Peyer's patch (tissue), 4 donors: ENCODE data around the gene CRIP2. TPM values are rescaled to one million over a fixed set of nuclear protein-coding genes. Genes with fewer than 3 reads are reported as not detected.

Source experiments
- DNase-seq, 3 donors: peaks; one replicate each; pipeline ENCODE4 v3.0.0-alpha.2; 2017 to 2019
- H3K27ac ChIP-seq, 4 donors: fragments of 200-600 bp; sonication (generic); one replicate each; pipeline ENCODE4 v1.5.1; 2016 to 2019
- H3K27me3 ChIP-seq, 2 donors: fragments of 200-600 bp; sonication (generic); one replicate each; pipeline ENCODE4 v1.5.1; 2019
- H3K36me3 ChIP-seq, 3 donors: fragments of 200-600 bp; sonication (generic); one replicate each; pipeline ENCODE4 v1.5.1; 2016 to 2019
- H3K4me1 ChIP-seq, 4 donors: fragments of 200-600 bp; sonication (generic); one replicate each; pipeline ENCODE4 v1.5.1; 2016 to 2019
- H3K4me3 ChIP-seq, 4 donors: fragments of 200-600 bp; sonication (generic); 1 replicate in 3 of 4; 2 replicates in 1 of 4; pipeline ENCODE4 v1.5.1; 2016 to 2019; ENCODE audit warnings: mild to moderate bottlenecking in 1 of 4
- H3K9me3 ChIP-seq, 4 donors: fragments of 200-600 bp; sonication (generic); one replicate each; pipeline ENCODE4 v1.5.1; 2016 to 2019; ENCODE audit warnings: mild to moderate bottlenecking in 1 of 4
- POLR2A ChIP-seq, 2 donors: fragments of 450-650 bp; IDR thresholded peaks; one replicate each; pipeline ENCODE4 v1.5.1; 2017; ENCODE audit warnings: antibody characterized with exemption in 2 of 2, mild to moderate bottlenecking in 2 of 2, moderate library complexity in 2 of 2
- total RNA-seq, 4 donors: library from RNA; depleted of rRNA; stranded (reverse); fragments of >200 nt; gene quantifications; one replicate each; pipeline ENCODE4 v1.1.0, GENCODE V29; 2016
- TF ChIP-seq, protein P1 (sequence below), 6 experiments: fragments of 450-650 bp in 4 of 6; fragments of 200-600 bp in 2 of 6; sonication (generic) in 1 of 6; IDR thresholded peaks; one replicate each; pipeline ENCODE4 v1.5.1; 2017 to 2019; ENCODE audit warnings: antibody characterized with exemption in 6 of 6, mild to moderate bottlenecking in 3 of 6, moderate library complexity in 1 of 6

The CRIP2 gene
- total RNA-seq, 4 donors from 2014 or later = 20.8 to 69.3 (median 41.9) TPM

- TF ChIP-seq, protein P1, sequence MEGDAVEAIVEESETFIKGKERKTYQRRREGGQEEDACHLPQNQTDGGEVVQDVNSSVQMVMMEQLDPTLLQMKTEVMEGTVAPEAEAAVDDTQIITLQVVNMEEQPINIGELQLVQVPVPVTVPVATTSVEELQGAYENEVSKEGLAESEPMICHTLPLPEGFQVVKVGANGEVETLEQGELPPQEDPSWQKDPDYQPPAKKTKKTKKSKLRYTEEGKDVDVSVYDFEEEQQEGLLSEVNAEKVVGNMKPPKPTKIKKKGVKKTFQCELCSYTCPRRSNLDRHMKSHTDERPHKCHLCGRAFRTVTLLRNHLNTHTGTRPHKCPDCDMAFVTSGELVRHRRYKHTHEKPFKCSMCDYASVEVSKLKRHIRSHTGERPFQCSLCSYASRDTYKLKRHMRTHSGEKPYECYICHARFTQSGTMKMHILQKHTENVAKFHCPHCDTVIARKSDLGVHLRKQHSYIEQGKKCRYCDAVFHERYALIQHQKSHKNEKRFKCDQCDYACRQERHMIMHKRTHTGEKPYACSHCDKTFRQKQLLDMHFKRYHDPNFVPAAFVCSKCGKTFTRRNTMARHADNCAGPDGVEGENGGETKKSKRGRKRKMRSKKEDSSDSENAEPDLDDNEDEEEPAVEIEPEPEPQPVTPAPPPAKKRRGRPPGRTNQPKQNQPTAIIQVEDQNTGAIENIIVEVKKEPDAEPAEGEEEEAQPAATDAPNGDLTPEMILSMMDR (IDR thresholded peaks at IDR 0.05) = no peak
- TF ChIP-seq POLR2A (IDR thresholded peaks at IDR 0.05) = no peak
- peak overlapping the region; percentile 80 to 96 (median 88) for H3K27ac ChIP-seq
- H3K4me1 ChIP-seq = peaks cover 17 to 92% (median 41%) of the 10 kb centered on the region in 4 donors
- no peaks in the 10 kb centered on the region for H3K9me3 ChIP-seq
- H3K4me3 ChIP-seq = no peak overlapping the region
- H3K36me3 ChIP-seq = no peaks in the 10 kb centered on the region
- no peak for DNase-seq
- peaks cover 0 to 36% of the 10 kb centered on the region in 2 donors for H3K27me3 ChIP-seq
Measured at GRCh38 chr14:105480199-105480746, 5.7 kb downstream of the CRIP2 start.

- peaks cover 0 to 28% of the 10 kb centered on the region in 2 donors for H3K27me3 ChIP-seq
- peaks cover 22 to 92% (median 42%) of the 10 kb centered on the region in 4 donors for H3K4me1 ChIP-seq
- DNase-seq = peak; percentile 87 to 95 (median 95)
- peak overlapping the region; percentile 19 to 48 (median 41) for H3K4me3 ChIP-seq
- TF ChIP-seq POLR2A (IDR thresholded peaks at IDR 0.05) = peak in 1 of 2 donors; percentile 37
- TF ChIP-seq, protein P1 (IDR thresholded peaks at IDR 0.05) = peak; percentile 96 to 99 (median 99)
- H3K9me3 ChIP-seq = no peaks in the 10 kb centered on the region
- H3K27ac ChIP-seq = peak overlapping the region; percentile 80 to 96 (median 88)
- H3K36me3 ChIP-seq = no peaks in the 10 kb centered on the region
Measured at GRCh38 chr14:105480807-105481801, 6.5 kb downstream of the CRIP2 start.

DNA sequence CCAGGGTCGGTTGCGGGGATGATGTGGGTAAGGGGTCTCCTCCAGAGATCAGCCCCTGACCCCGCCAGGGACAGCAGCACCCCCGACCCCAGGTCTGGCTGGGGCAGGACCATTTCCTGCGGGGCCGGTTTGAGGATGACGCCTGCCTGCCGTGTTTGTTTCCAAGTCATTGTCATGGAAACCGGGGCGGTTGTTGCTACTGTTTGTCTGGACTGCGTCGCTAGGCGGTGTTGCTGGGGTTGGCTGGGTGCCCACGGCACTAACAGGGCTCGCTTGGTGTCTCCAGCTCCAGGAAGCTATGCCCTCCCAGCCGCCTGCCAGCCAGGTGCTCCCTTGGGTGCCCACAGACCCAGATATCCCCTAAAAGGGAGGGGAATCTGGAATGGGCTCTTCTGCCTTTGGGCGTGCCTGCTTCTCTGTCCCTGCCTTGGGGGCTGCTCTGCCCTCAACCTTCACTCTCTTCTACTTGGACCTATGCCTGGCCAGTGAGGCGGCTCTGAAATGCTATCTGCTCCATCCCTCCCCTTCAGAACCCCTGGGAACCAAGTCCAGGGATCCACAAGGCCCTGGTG lies 7.4 kb downstream of the CRIP2 start:
- H3K4me3 ChIP-seq = peak overlapping the region; percentile 19 to 48 (median 41)
- peak; percentile 95 to 98 (median 96) for DNase-seq
- peaks cover 22 to 92% (median 44%) of the 10 kb centered on the region in 4 donors for H3K4me1 ChIP-seq
- H3K27me3 ChIP-seq = peaks cover 0 to 25% of the 10 kb centered on the region in 2 donors
- H3K27ac ChIP-seq = peak overlapping the region; percentile 80 to 96 (median 88)
- TF ChIP-seq, protein P1 (IDR thresholded peaks at IDR 0.05) = peak in 3 of 6 experiments; percentile 23 to 29 (median 26)
- no peak for TF ChIP-seq POLR2A (IDR thresholded peaks at IDR 0.05)
- H3K36me3 ChIP-seq = no peaks in the 10 kb centered on the region
- H3K9me3 ChIP-seq = no peaks in the 10 kb centered on the region

DNA sequence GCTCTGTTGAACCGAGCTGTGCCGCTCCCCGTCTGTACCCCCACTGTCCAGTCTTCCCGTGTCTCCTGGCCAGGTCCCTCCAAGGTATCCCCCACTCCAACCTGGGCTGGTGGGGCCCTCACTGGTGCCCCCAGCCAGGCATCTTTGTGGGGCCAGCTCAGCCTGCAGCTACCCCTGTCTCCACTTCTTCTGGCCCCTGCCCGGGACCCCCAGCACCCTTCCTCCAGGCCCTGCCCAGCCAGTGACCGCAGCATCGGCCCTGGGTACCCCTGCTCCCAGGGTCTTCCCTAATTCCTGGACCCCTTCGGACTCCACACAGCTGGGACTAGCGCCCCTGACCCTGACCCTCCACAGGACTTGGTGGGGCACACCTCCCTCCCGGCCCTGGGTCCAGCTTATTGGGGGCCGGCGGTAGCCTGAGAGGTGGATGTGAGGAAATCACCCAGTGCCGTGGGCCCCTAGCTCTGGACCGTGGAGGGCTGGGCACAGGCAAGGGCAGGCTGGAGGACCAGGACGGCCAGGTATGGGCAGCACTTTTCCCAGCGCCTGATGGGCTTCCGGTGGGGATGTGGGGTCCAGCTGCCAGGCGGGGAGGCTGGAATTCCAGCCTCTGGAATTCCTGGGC lies 8.0 kb downstream of the CRIP2 start:
- peaks cover 0 to 25% of the 10 kb centered on the region in 2 donors for H3K27me3 ChIP-seq
- no peaks in the 10 kb centered on the region for H3K36me3 ChIP-seq
- peak overlapping the region; percentile 80 to 96 (median 88) for H3K27ac ChIP-seq
- H3K4me3 ChIP-seq = peak overlapping the region in 1 of 4 donors; percentile 48
- H3K9me3 ChIP-seq = no peaks in the 10 kb centered on the region
- no peak for DNase-seq
- TF ChIP-seq, protein P1 (IDR thresholded peaks at IDR 0.05) = no peak
- no peak for TF ChIP-seq POLR2A (IDR thresholded peaks at IDR 0.05)
- H3K4me1 ChIP-seq = peaks cover 22 to 93% (median 43%) of the 10 kb centered on the region in 4 donors
